Gastrocnemius medialis (tissue), 4 donors: ENCODE data around the gene FBXO5. TPM values are rescaled to one million over a fixed set of nuclear protein-coding genes. Genes with fewer than 3 reads are reported as not detected.
A peak's percentile ranks its signal among the peaks of the same experiment; 100 is the strongest.
"Not testable (repeated sequence)": the region's sequence is repeated elsewhere in the genome, so short reads cannot be mapped to it uniquely, and the experiment has no call there.

ENCODE experiments used
- ATAC-seq, 2 donors: fragments of 150-250 bp; one replicate each; pipeline ENCODE4 v1.9.1; 2016
- DNase-seq, 2 donors: peaks; one replicate each; pipeline ENCODE4 v3.0.0-alpha.2; 2019
- H3K27ac ChIP-seq, 4 donors: fragments of 200-600 bp; sonication (generic); 1 replicate in 1 of 4; 2 replicates in 3 of 4; pipeline ENCODE4 v1.5.1; 2016 to 2018; ENCODE audit warnings: mild to moderate bottlenecking in 2 of 4, moderate library complexity in 1 of 4
- H3K27me3 ChIP-seq, 3 donors: fragments of 200-600 bp; sonication (generic) in 2 of 3; 1 replicate in 1 of 3; 2 replicates in 2 of 3; pipeline versions ENCODE4 v1.5.1 to v1.6.0; 2016 to 2019; ENCODE audit warnings: mild to moderate bottlenecking in 1 of 3, moderate library complexity in 1 of 3
- H3K36me3 ChIP-seq, 2 donors: fragments of 200-600 bp; sonication (generic) in 1 of 2; one replicate each; pipeline ENCODE4 v1.5.1; 2017 to 2018
- H3K4me1 ChIP-seq, 2 donors: fragments of 200-600 bp; sonication (generic) in 1 of 2; one replicate each; pipeline ENCODE4 v1.5.1; 2016 to 2017; ENCODE audit warnings: mild to moderate bottlenecking in 2 of 2
- H3K4me3 ChIP-seq, 4 donors: fragments of 200-600 bp; sonication (generic) in 3 of 4; 1 replicate in 1 of 4; 2 replicates in 3 of 4; pipeline ENCODE4 v1.5.1; 2016 to 2019; ENCODE audit warnings: mild to moderate bottlenecking in 2 of 4
- H3K9me3 ChIP-seq, 3 donors: fragments of 200-600 bp; sonication (generic) in 2 of 3; 1 replicate in 1 of 3; 2 replicates in 2 of 3; pipeline ENCODE4 v1.5.1; 2016 to 2019
- CTCF ChIP-seq, 5 experiments: fragments of 450-650 bp in 3 of 5; fragments of 200-600 bp in 2 of 5; sonication (generic) in 2 of 5; IDR thresholded peaks in 4 of 5; conservative IDR thresholded peaks in 1 of 5; 1 replicate in 4 of 5; 2 replicates in 1 of 5; pipeline ENCODE4 v1.5.1; 2016 to 2019; ENCODE audit warnings: antibody characterized with exemption in 5 of 5, mild to moderate bottlenecking in 3 of 5, moderate library complexity in 3 of 5
- POLR2A ChIP-seq, 2 donors: fragments of 450-650 bp; IDR thresholded peaks; one replicate each; pipeline ENCODE4 v1.6.1; 2017; ENCODE audit warnings: antibody characterized with exemption in 2 of 2, mild to moderate bottlenecking in 2 of 2, moderate library complexity in 2 of 2
- in situ Hi-C, 4 donors: fragments of 200-750 bp; cut with MboI; loops; one replicate each; pipeline versions ENCODE4 v1.15.0 to v1.8.0; 2017; ENCODE audit warnings: low sequenced_read_pairs in 4 of 4
- intact Hi-C: fragments of 100-400 bp; cut with DNase I; formaldehyde crosslinking; loops from one replicate; pipeline ENCODE4 v1.15.1; 2023; ENCODE audit warnings: low total_unique reads
- total RNA-seq, 4 donors: library from RNA; depleted of rRNA; stranded (reverse); fragments of >200 nt; gene quantifications; one replicate each; pipeline versions ENCODE4 v1.1.0 to v1.2.3, GENCODE V29; 2016

FBXO5 gene
- total RNA-seq, 4 donors from 2014 or later, result 0.78 to 1.9 (median 1.0) TPM

- no peak for TF ChIP-seq CTCF (IDR thresholded peaks at IDR 0.05 in 4 of 5, conservative IDR thresholded peaks at IDR 0.05 in 1 of 5)
- TF ChIP-seq POLR2A (IDR thresholded peaks at IDR 0.05), result no peak
- no peaks in the 10 kb centered on the region for H3K9me3 ChIP-seq
- H3K27me3 ChIP-seq, result no peaks in the 10 kb centered on the region
- H3K4me3 ChIP-seq, result no peak overlapping the region
- peaks cover 32 to 42% of the 10 kb centered on the region in 2 donors for H3K4me1 ChIP-seq
- intact Hi-C loops, result no loop called here
- in situ Hi-C loops, result no loop called here
- H3K27ac ChIP-seq, result peak overlapping the region in 1 of 4 donors; percentile 18
- no peaks in the 10 kb centered on the region for H3K36me3 ChIP-seq
- DNase-seq (no peak), ATAC-seq (no peak)
Observed at GRCh38 chr6:153000243-153000642, 17.4 kb upstream of the FBXO5 start.

- H3K4me3 ChIP-seq, H3K27me3 ChIP-seq, H3K36me3 ChIP-seq, ATAC-seq, intact Hi-C loops, H3K27ac ChIP-seq, DNase-seq, H3K9me3 ChIP-seq: not testable (repeated sequence)
- in situ Hi-C loops, result loop anchor here in 1 of 4 donors (25.0 kb wide), 2 partner anchors 1562 to 1738 kb away; partner anchors contain the start of gene SCAF8
- peaks cover 32 to 40% of the 10 kb centered on the region in 2 donors for H3K4me1 ChIP-seq
Observed at GRCh38 chr6:152999538-152999937, 16.7 kb upstream of the FBXO5 start.

- Histone ChIP-seq H3K9me3 (no peaks in the 10 kb centered on the region), H3K4me3 (no peak overlapping the region), H3K36me3 (peaks cover 0 to 47% of the 10 kb centered on the region in 2 donors), H3K4me1 (peaks cover 0 to 8% of the 10 kb centered on the region in 2 donors), H3K27ac (no peak overlapping the region), H3K27me3 (no peaks in the 10 kb centered on the region)
- TF ChIP-seq CTCF (IDR thresholded peaks at IDR 0.05 in 4 of 5, conservative IDR thresholded peaks at IDR 0.05 in 1 of 5) (no peak), POLR2A (IDR thresholded peaks at IDR 0.05) (no peak)
- DNase-seq, result no peak
- ATAC-seq, result no peak
- intact Hi-C loops, result no loop called here
- in situ Hi-C loops, result loop anchor here in 1 of 4 donors (25.0 kb wide), 2 partner anchors 1557 to 1743 kb away; partner anchors contain the start of gene SCAF8
Observed at GRCh38 chr6:152993847-152994246, 11.0 kb upstream of the FBXO5 start.

- TF ChIP-seq POLR2A (IDR thresholded peaks at IDR 0.05) (no peak), CTCF (IDR thresholded peaks at IDR 0.05 in 4 of 5, conservative IDR thresholded peaks at IDR 0.05 in 1 of 5) (no peak)
- H3K27ac ChIP-seq, result no peak overlapping the region
- intact Hi-C loops, result no loop called here
- no peak overlapping the region for H3K4me3 ChIP-seq
- in situ Hi-C loops, result loop anchor here in 1 of 4 donors (25.0 kb wide), 2 partner anchors 1556 to 1744 kb away; partner anchors contain the start of gene SCAF8
- H3K4me1 ChIP-seq, result peaks cover 0 to 8% of the 10 kb centered on the region in 2 donors
- no peak for DNase-seq
- peaks cover 0 to 47% of the 10 kb centered on the region in 2 donors for H3K36me3 ChIP-seq
- no peaks in the 10 kb centered on the region for H3K27me3 ChIP-seq
- no peak for ATAC-seq
- no peaks in the 10 kb centered on the region for H3K9me3 ChIP-seq
Observed at GRCh38 chr6:152993431-152993830, 10.6 kb upstream of the FBXO5 start.

GRCh38 chr6:152986978-152987377 lies 4.1 kb upstream of the FBXO5 start:
- Histone ChIP-seq H3K4me3 (no peak overlapping the region), H3K27ac (no peak overlapping the region), H3K27me3 (no peaks in the 10 kb centered on the region), H3K36me3 (peaks cover 0 to 18% of the 10 kb centered on the region in 2 donors), H3K4me1 (peaks cover 17 to 22% of the 10 kb centered on the region in 2 donors), H3K9me3 (no peaks in the 10 kb centered on the region)
- in situ Hi-C loops, result loop anchor here in 1 of 4 donors (25.0 kb wide), 2 partner anchors 1550 to 1750 kb away; partner anchors contain the start of gene SCAF8
- intact Hi-C loops, result no loop called here
- DNase-seq, result no peak
- TF ChIP-seq CTCF (IDR thresholded peaks at IDR 0.05 in 4 of 5, conservative IDR thresholded peaks at IDR 0.05 in 1 of 5), result no peak
- ATAC-seq, result no peak

- H3K4me3 ChIP-seq, H3K9me3 ChIP-seq, ATAC-seq, H3K27me3 ChIP-seq, intact Hi-C loops, H3K36me3 ChIP-seq, DNase-seq: not testable (repeated sequence)
- Histone ChIP-seq H3K27ac (peak overlapping the region in 1 of 4 donors; percentile 97), H3K4me1 (peaks cover 17 to 23% of the 10 kb centered on the region in 2 donors)
- in situ Hi-C loops, result loop anchor here in 1 of 4 donors (25.0 kb wide), 2 partner anchors 1548 to 1752 kb away; partner anchors contain the start of gene SCAF8
Observed at GRCh38 chr6:152985300-152985699, 2.5 kb upstream of the FBXO5 start.
